HepG2 (cell line): ENCODE measurements around the gene SLC27A3.

Source experiments
- CBX1 ChIP-seq: IDR thresholded peaks from one replicate; pipeline ENCODE4 v1.6.1; 2016; ENCODE audit warnings: antibody characterized with exemption, low read depth
- EP300 ChIP-seq, 3 experiments: sonication (generic) in 1 of 3; formaldehyde crosslinking in 1 of 3; IDR thresholded peaks; 2 replicates each; pipeline versions ENCODE4 v1.5.1 to v1.6.1; 2011 to 2020; ENCODE audit warnings: low read depth in 2 of 3, low read length in 2 of 3, borderline replicate concordance in 1 of 3, improper control_type of control experiment in 1 of 3, mild to moderate bottlenecking in 1 of 3, missing genetic modification reagents in 1 of 3, moderate library complexity in 1 of 3
- ETS1 ChIP-seq: sonication (generic); formaldehyde crosslinking; IDR thresholded peaks from 2 replicates; pipeline ENCODE4 v1.4.0; 2020; ENCODE audit warnings: missing genetic modification reagents
- KDM1A ChIP-seq: IDR thresholded peaks from 2 replicates; pipeline ENCODE4 v1.6.1; 2016; ENCODE audit warnings: missing compliant biosample characterization
- NBN ChIP-seq: fragments of 450-650 bp; conservative IDR thresholded peaks from 2 replicates; pipeline ENCODE4 v1.6.1; 2017
- NFYB ChIP-seq: sonication (generic); formaldehyde crosslinking; IDR thresholded peaks from 2 replicates; pipeline ENCODE4 v1.4.0; 2020; ENCODE audit warnings: missing genetic modification reagents
- POLR2AphosphoS5 ChIP-seq: IDR thresholded peaks from 2 replicates; pipeline ENCODE4 v1.6.1; 2012; ENCODE audit warnings: low read depth, low read length
- TGIF2 ChIP-seq: IDR thresholded peaks from 2 replicates; pipeline ENCODE4 v1.6.1; 2016; ENCODE audit warnings: control low read depth, missing compliant biosample characterization
- ZFP1 ChIP-seq: IDR thresholded peaks from 2 replicates; pipeline ENCODE4 v1.6.1; 2016
- ZNF205 ChIP-seq: IDR thresholded peaks from 2 replicates; pipeline ENCODE4 v1.6.1; 2018; ENCODE audit warnings: missing biosample characterization, missing genetic modification reagents
- TF ChIP-seq, protein P1 (sequence below): sonication (generic); formaldehyde crosslinking; IDR thresholded peaks from 2 replicates; pipeline ENCODE4 v1.5.0; 2020; ENCODE audit warnings: mild to moderate bottlenecking, missing genetic modification reagents, moderate library complexity

- no peak for TF ChIP-seq NFYB
- no peak for TF ChIP-seq ETS1 (CRISPR knock-in tag)
- no peak for TF ChIP-seq KDM1A (CRISPR knock-in tag)
- TF ChIP-seq ZFP1 = no peak
- no peak for TF ChIP-seq TGIF2
- no peak for TF ChIP-seq CBX1
- no peak for TF ChIP-seq POLR2AphosphoS5
- TF ChIP-seq ZNF205 (CRISPR knock-in tag) = no peak
- no peak for TF ChIP-seq EP300 (IDR thresholded peaks at IDR 0.05; ENCODE audit: low read depth in 2 of 2, low read length in 2 of 2)
- no peak for TF ChIP-seq EP300 (CRISPR knock-in tag; IDR thresholded peaks at IDR 0.05; ENCODE audit: borderline replicate concordance)
- TF ChIP-seq, protein P1, sequence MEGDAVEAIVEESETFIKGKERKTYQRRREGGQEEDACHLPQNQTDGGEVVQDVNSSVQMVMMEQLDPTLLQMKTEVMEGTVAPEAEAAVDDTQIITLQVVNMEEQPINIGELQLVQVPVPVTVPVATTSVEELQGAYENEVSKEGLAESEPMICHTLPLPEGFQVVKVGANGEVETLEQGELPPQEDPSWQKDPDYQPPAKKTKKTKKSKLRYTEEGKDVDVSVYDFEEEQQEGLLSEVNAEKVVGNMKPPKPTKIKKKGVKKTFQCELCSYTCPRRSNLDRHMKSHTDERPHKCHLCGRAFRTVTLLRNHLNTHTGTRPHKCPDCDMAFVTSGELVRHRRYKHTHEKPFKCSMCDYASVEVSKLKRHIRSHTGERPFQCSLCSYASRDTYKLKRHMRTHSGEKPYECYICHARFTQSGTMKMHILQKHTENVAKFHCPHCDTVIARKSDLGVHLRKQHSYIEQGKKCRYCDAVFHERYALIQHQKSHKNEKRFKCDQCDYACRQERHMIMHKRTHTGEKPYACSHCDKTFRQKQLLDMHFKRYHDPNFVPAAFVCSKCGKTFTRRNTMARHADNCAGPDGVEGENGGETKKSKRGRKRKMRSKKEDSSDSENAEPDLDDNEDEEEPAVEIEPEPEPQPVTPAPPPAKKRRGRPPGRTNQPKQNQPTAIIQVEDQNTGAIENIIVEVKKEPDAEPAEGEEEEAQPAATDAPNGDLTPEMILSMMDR (CRISPR knock-in tag) = no peak
- no peak for TF ChIP-seq NBN
These were observed 7.7 kb upstream of the SLC27A3 start for GRCh38 chr1:153767519-153767918.
